GM23338 (cell line): ENCODE measurements around the gene PILRB. TPM values are rescaled to one million over a fixed set of nuclear protein-coding genes. Genes with fewer than 3 reads are reported as not detected.

Experiments used
- ATAC-seq: fragments of 200-7000 bp; cut with Tn5 transposase; 3 replicates; pipeline ENCODE4 v1.9.1; 2020
- DNase-seq: peaks from one replicate; pipeline ENCODE4 v3.0.0-alpha.2; 2015; ENCODE audit warnings: low spot score
- H2AFZ ChIP-seq: fragments of 200-600 bp; sonication (generic); 2 replicates; pipeline ENCODE4 v1.8.0; 2016; ENCODE audit warnings: antibody characterized with exemption, mild to moderate bottlenecking, moderate library complexity
- H3F3A ChIP-seq: fragments of 200-600 bp; sonication (generic); replicated peaks from 2 replicates; pipeline ENCODE4 v1.8.0; 2017; ENCODE audit warnings: antibody characterized with exemption, mixed run types, low read depth
- H3K27ac ChIP-seq: fragments of 200-600 bp; sonication (generic); 2 replicates; pipeline ENCODE4 v1.6.1; 2016; ENCODE audit warnings: low read depth
- H3K27me3 ChIP-seq: fragments of 200-600 bp; sonication (generic); 2 replicates; pipeline ENCODE4 v1.8.0; 2016; ENCODE audit warnings: mild to moderate bottlenecking, mixed run types, moderate library complexity; ENCODE audit not compliant: insufficient read depth
- H3K36me3 ChIP-seq: fragments of 200-600 bp; sonication (generic); 2 replicates; pipeline ENCODE4 v1.8.0; 2016; ENCODE audit warnings: mild to moderate bottlenecking; ENCODE audit not compliant: insufficient read depth
- H3K4me1 ChIP-seq: fragments of 200-600 bp; sonication (generic); 2 replicates; pipeline ENCODE4 v1.8.0; 2016; ENCODE audit warnings: mild to moderate bottlenecking, moderate library complexity; ENCODE audit not compliant: insufficient read depth
- H3K4me2 ChIP-seq: fragments of 200-600 bp; sonication (generic); 2 replicates; pipeline ENCODE4 v1.7.1; 2017; ENCODE audit warnings: mixed run types
- H3K4me3 ChIP-seq: fragments of 200-600 bp; sonication (generic); 2 replicates; pipeline ENCODE4 v1.6.1; 2016; ENCODE audit warnings: mixed run types
- H3K79me2 ChIP-seq: fragments of 200-600 bp; sonication (generic); replicated peaks from 2 replicates; pipeline ENCODE4 v1.8.0; 2017; ENCODE audit warnings: mild to moderate bottlenecking; ENCODE audit not compliant: insufficient read depth
- H3K9me2 ChIP-seq: fragments of 200-600 bp; sonication (generic); 2 replicates; pipeline ENCODE4 v1.8.0; 2017; ENCODE audit not compliant: insufficient read depth
- H4K20me1 ChIP-seq: fragments of 200-600 bp; sonication (generic); replicated peaks from 2 replicates; pipeline ENCODE4 v1.8.0; 2017; ENCODE audit warnings: mild to moderate bottlenecking; ENCODE audit not compliant: insufficient read depth
- H3K27ac Mint-ChIP-seq: 2 replicates; pipeline ENCODE4 v1.8.0; 2020; ENCODE audit warnings: inconsistent platforms, mild to moderate bottlenecking, moderate library complexity, mixed read lengths
- H3K27me3 Mint-ChIP-seq: 3 replicates; pipeline ENCODE4 v1.8.0; 2022; ENCODE audit warnings: low read depth, mild to moderate bottlenecking, moderate library complexity, mixed read lengths, inconsistent platforms; ENCODE audit not compliant: insufficient read depth, poor library complexity
- H3K36me3 Mint-ChIP-seq: 3 replicates; pipeline ENCODE4 v1.8.0; 2021; ENCODE audit warnings: low read depth, mild to moderate bottlenecking, inconsistent platforms, moderate library complexity, mixed read lengths
- H3K4me1 Mint-ChIP-seq: 3 replicates; pipeline ENCODE4 v1.8.0; 2020; ENCODE audit warnings: mild to moderate bottlenecking, inconsistent platforms, mixed read lengths
- H3K4me3 Mint-ChIP-seq: 3 replicates; pipeline ENCODE4 v1.8.0; 2021; ENCODE audit warnings: moderate library complexity, mild to moderate bottlenecking, inconsistent platforms, mixed read lengths
- H3K9me3 Mint-ChIP-seq: 3 replicates; pipeline ENCODE4 v1.8.0; 2020; ENCODE audit warnings: moderate library complexity, mild to moderate bottlenecking, inconsistent platforms, mixed read lengths
- CREB1 ChIP-seq: fragments of 250-450 bp; sonication (Bioruptor Pico); IDR thresholded peaks from 2 replicates; pipeline ENCODE4 v1.5.0; 2020; ENCODE audit warnings: low read depth, mild to moderate bottlenecking, moderate library complexity
- EZH2 ChIP-seq: fragments of 200-600 bp; sonication (generic); IDR thresholded peaks from one replicate; pipeline ENCODE4 v1.8.0; 2017; ENCODE audit warnings: antibody characterized with exemption, mild to moderate bottlenecking, low read depth; ENCODE audit not compliant: unreplicated experiment
- JUNB ChIP-seq: IDR thresholded peaks from one replicate; pipeline ENCODE4 v1.6.1; 2016; ENCODE audit warnings: antibody characterized with exemption; ENCODE audit not compliant: unreplicated experiment
- NANOG ChIP-seq: IDR thresholded peaks from 2 replicates; pipeline ENCODE4 v1.6.1; 2016; ENCODE audit warnings: antibody characterized with exemption, borderline replicate concordance
- POLR2AphosphoS5 ChIP-seq: IDR thresholded peaks from 2 replicates; pipeline ENCODE4 v1.6.1; 2016; ENCODE audit warnings: antibody characterized with exemption, low read depth
- ZNF331 ChIP-seq: fragments of 250-450 bp; sonication (Bioruptor Pico); IDR thresholded peaks from 2 replicates; pipeline ENCODE4 v1.5.0; 2020; ENCODE audit warnings: low read depth, mild to moderate bottlenecking, moderate library complexity
- polyA plus RNA-seq: library from polyadenylated mRNA; unstranded; fragments of >200 nt; fragmentation: Nextera tagmentation; extraction: Ambion mirVana; gene quantifications from 2 replicates; pipeline ENCODE4 v1.2.1, GENCODE V29; 2016
- total RNA-seq: library from RNA; depleted of rRNA; stranded (reverse); fragments of >200 nt; shearing (Covaris generic); gene quantifications from 2 replicates; pipeline ENCODE4 v1.2.3, GENCODE V29; 2014
- TF ChIP-seq, protein P1 (sequence below): IDR thresholded peaks from 2 replicates; pipeline ENCODE4 v1.6.1; 2016; ENCODE audit warnings: antibody characterized with exemption
- TF ChIP-seq, protein P2 (sequence below): IDR thresholded peaks from one replicate; pipeline ENCODE4 v1.6.1; 2018; ENCODE audit warnings: antibody characterized with exemption; ENCODE audit not compliant: unreplicated experiment

Gene PILRB
- total and polyA plus RNA-seq, 2 experiments from 2014 or later: 25.3 to 43.0 TPM

GRCh38 chr7:100372256-100372655 is 14.3 kb downstream of the PILRB start:
- Mint-ChIP-seq H3K36me3 (peaks cover 5% of the 10 kb centered on the region; the same call in 2 of the 3 replicates), H3K27ac (no peak overlapping the region; the same call in 1 of the 2 replicates), H3K9me3 (no peaks in the 10 kb centered on the region), H3K27me3 (peaks cover 7% of the 10 kb centered on the region), H3K4me3 (no peak overlapping the region), H3K4me1 (peaks cover 42% of the 10 kb centered on the region)
- Histone ChIP-seq H3K4me2 (no peak overlapping the region), H2AFZ (no peak overlapping the region), H3K4me1 (peaks cover 13% of the 10 kb centered on the region), H3K9me2 (no peaks in the 10 kb centered on the region), H4K20me1 (no peaks in the 10 kb centered on the region; the same call in none of the 2 replicates), H3K79me2 (no peaks in the 10 kb centered on the region), H3F3A (0 out of 2 replicates have a peak, but pooled peaks cover 4% of the 10 kb centered on the region), H3K4me3 (no peak overlapping the region), H3K36me3 (no peaks in the 10 kb centered on the region), H3K27ac (no peak overlapping the region), H3K27me3 (no peaks in the 10 kb centered on the region)
- DNase-seq (no peak), ATAC-seq (no peak)
- no peak for TF ChIP-seq NANOG
- TF ChIP-seq JUNB: no peak

- ATAC-seq: no peak
- no peaks in the 10 kb centered on the region for H3K36me3 ChIP-seq
- Mint-ChIP-seq H3K4me1 (peaks cover 42% of the 10 kb centered on the region), H3K9me3 (no peaks in the 10 kb centered on the region), H3K4me3 (no peak overlapping the region), H3K36me3 (peaks cover 3% of the 10 kb centered on the region; the same call in 2 of the 3 replicates), H3K27ac (no peak overlapping the region), H3K27me3 (peaks cover 7% of the 10 kb centered on the region)
- no peaks in the 10 kb centered on the region for H3K27me3 ChIP-seq
- peaks cover 13% of the 10 kb centered on the region for H3K4me1 ChIP-seq
- H3K4me3 ChIP-seq: no peak overlapping the region
- TF ChIP-seq CREB1 (CRISPR knock-in tag): no peak
- TF ChIP-seq POLR2AphosphoS5: no peak
- TF ChIP-seq EZH2: no peak
- no peak overlapping the region for H3K4me2 ChIP-seq
- no peak for DNase-seq
- no peaks in the 10 kb centered on the region; the same call in none of the 2 replicates for H4K20me1 ChIP-seq
- H3F3A ChIP-seq: 0 out of 2 replicates have a peak, but pooled peaks cover 4% of the 10 kb centered on the region
- no peaks in the 10 kb centered on the region for H3K9me2 ChIP-seq
- H3K27ac ChIP-seq: no peak overlapping the region
- H2AFZ ChIP-seq: no peak overlapping the region
- H3K79me2 ChIP-seq: no peaks in the 10 kb centered on the region
Observed at GRCh38 chr7:100372694-100373093, 14.8 kb downstream of the PILRB start.

- no peak within 1 kb of the TSS for H3K4me3 Mint-ChIP-seq
- H3K36me3 Mint-ChIP-seq: peaks cover 2% of the 10 kb centered on the region; the same call in 2 of the 3 replicates
- Histone ChIP-seq H3K79me2 (no peaks in the 10 kb centered on the region), H3F3A (0 out of 2 replicates have a peak, but pooled peaks cover 4% of the 10 kb centered on the region), H3K4me1 (peaks cover 13% of the 10 kb centered on the region), H3K27me3 (no peaks in the 10 kb centered on the region), H3K4me3 (no peak within 1 kb of the TSS), H2AFZ (no peak within 1 kb of the TSS), H4K20me1 (no peaks in the 10 kb centered on the region; the same call in 1 of the 2 replicates), H3K9me2 (no peaks in the 10 kb centered on the region), H3K27ac (no peak within 1 kb of the TSS; the same call in 1 of the 2 replicates), H3K4me2 (no peak within 1 kb of the TSS), H3K36me3 (no peaks in the 10 kb centered on the region)
- ATAC-seq: no peak
- H3K4me1 Mint-ChIP-seq: peaks cover 42% of the 10 kb centered on the region
- H3K27ac Mint-ChIP-seq: peak within 1 kb of the TSS; percentile 47; the same call in 1 of the 2 replicates
- no peaks in the 10 kb centered on the region for H3K9me3 Mint-ChIP-seq
- no peak for DNase-seq
- H3K27me3 Mint-ChIP-seq: peaks cover 7% of the 10 kb centered on the region
- TF ChIP-seq CREB1 (CRISPR knock-in tag) (no peak), JUNB (no peak), ZNF331 (no peak)
- TF ChIP-seq, protein P1, sequence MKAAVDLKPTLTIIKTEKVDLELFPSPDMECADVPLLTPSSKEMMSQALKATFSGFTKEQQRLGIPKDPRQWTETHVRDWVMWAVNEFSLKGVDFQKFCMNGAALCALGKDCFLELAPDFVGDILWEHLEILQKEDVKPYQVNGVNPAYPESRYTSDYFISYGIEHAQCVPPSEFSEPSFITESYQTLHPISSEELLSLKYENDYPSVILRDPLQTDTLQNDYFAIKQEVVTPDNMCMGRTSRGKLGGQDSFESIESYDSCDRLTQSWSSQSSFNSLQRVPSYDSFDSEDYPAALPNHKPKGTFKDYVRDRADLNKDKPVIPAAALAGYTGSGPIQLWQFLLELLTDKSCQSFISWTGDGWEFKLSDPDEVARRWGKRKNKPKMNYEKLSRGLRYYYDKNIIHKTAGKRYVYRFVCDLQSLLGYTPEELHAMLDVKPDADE: no peak
- TF ChIP-seq, protein P2, sequence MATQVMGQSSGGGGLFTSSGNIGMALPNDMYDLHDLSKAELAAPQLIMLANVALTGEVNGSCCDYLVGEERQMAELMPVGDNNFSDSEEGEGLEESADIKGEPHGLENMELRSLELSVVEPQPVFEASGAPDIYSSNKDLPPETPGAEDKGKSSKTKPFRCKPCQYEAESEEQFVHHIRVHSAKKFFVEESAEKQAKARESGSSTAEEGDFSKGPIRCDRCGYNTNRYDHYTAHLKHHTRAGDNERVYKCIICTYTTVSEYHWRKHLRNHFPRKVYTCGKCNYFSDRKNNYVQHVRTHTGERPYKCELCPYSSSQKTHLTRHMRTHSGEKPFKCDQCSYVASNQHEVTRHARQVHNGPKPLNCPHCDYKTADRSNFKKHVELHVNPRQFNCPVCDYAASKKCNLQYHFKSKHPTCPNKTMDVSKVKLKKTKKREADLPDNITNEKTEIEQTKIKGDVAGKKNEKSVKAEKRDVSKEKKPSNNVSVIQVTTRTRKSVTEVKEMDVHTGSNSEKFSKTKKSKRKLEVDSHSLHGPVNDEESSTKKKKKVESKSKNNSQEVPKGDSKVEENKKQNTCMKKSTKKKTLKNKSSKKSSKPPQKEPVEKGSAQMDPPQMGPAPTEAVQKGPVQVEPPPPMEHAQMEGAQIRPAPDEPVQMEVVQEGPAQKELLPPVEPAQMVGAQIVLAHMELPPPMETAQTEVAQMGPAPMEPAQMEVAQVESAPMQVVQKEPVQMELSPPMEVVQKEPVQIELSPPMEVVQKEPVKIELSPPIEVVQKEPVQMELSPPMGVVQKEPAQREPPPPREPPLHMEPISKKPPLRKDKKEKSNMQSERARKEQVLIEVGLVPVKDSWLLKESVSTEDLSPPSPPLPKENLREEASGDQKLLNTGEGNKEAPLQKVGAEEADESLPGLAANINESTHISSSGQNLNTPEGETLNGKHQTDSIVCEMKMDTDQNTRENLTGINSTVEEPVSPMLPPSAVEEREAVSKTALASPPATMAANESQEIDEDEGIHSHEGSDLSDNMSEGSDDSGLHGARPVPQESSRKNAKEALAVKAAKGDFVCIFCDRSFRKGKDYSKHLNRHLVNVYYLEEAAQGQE: no peak
Observed at GRCh38 chr7:100373261-100373831, 15.4 kb downstream of the PILRB start, which contains the start of gene PILRA. Gene PILRA, plus strand, starts transcription at chr7:100373487. Its CDS starts 170 bp downstream, at chr7:100373657.
